GM18868 (cell line): Measurements from ENCODE around the gene NFIC.

Source experiments
- ATAC-seq: cut with Tn5 transposase; IDR thresholded peaks from one replicate; pipeline ENCODE4 v1.9.1; 2021; ENCODE audit warnings: mild to moderate bottlenecking, moderate library complexity; ENCODE audit not compliant: unreplicated experiment

NFIC gene

GRCh38 chr19:3464587-3465235 is 98.3 kb downstream of the NFIC start:
- ATAC-seq, result no peak

GRCh38 chr19:3465552-3465951 is 99.2 kb downstream of the NFIC start:
- ATAC-seq, result no peak

DNA sequence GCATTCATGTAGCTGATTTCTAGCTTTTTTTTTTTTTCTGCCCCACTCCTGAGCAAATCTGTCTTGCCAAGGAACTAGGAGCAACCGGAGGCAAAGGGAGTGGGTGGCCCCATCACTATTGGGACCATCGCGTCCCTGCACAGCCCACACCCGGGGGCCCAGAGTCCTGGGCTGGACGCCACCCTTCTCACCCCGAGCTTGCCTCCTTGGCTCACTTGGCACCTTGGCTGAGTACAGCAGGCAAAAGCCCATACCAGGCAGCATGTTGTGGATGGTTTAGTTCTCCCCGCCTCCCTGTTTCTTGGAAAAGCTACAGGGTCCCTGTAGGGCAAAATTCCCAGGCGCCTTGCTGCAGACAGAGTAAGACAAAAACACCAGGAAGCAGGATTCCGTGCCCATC is 100.3 kb downstream of the NFIC start:
- ATAC-seq, result no peak

DNA sequence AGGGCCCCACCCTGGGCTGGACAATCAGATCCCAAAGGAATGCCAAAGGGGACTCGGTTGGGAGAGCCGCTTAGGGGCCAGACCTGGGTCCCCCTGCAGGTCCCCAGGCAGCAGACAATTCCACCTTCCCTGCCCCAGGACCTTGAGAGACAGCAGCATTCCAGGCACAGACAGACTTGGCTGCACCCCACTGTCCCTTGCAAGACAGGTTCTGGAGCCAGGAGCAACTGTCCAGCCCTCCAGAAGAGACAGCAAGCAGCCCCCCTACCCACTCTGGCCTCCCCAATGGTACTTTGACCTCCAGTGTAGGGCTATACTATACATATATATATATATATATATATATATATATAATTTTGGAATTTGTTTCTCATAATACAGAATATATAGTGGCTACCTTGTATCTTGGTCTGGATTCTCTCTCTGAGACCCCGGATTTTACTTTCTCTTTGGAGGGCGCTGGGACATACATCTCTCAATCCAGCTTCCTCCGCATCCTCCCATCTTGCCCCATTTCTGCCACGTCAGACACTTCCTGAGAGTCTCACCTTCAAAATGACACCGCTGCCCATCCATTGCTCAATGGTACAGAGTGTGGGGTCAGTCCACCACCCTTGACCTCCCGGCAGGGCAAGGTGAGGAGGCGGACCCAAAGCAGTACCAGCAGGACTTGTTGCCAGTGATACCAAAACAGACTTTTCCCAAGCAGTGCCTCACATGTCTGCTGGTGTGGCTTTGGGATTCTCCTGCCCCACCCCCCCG is 101.2 kb downstream of the NFIC start:
- ATAC-seq, result no peak

DNA sequence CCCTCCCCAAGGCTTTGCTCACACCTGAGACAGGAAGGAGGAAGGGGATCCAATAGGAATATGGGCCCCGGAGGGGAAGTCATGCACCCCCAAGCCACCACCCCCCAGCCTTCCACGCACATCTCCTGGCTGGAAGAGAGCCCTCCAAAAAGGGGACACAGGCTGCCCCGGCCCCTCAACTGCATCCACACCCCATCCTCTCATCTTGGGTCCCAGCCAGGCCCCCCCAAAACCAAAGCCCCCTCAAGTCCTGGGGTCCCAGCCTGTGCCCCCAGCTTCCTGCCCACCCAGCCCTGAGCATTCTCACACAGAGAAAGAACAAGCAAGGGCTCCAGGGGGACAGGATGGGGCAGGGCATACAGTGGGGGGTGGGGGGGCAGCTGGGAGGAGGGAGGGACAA is 101.8 kb downstream of the NFIC start:
- no peak for ATAC-seq

DNA sequence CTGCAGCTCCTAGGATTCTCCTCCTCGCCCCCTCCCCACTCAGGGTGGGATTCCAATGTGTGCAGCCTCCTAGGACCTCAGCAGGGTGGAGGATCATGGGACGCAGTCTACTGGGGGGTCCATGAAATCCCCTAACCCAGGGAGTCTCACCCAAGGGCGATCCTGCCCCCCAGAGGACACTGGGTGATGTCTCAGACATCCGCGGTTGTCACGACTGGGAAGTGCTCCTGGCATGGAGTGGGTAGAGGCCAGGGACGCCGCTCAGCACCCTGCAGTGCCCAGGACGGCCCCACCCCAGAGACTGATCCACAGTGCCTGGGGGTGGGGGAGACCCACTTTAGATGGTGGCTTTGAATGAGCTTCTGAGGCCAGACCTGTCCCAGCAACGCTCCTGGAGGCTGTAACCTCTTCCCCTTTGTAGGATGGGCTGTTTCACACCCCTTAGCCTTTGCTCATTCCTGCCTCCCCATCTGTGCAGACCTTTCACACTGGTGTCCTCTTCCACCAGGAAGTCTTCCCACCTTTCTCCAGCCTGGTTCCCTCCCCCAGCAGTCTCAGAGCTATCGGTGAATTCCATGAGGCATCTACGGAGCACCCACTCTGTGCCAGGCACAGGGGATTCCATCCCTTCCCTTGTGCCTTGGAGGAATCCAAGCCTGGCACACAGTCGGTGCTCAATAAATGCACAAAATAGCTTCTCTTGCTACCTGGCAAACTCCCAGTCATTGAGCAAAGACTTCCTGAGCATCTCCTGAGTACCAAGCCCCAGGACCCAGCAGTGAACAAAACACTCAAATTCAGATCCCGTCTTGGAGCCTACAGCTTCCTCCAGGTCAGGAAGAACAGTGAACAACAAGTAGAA is 103.5 kb downstream of the NFIC start:
- ATAC-seq, result no peak

DNA sequence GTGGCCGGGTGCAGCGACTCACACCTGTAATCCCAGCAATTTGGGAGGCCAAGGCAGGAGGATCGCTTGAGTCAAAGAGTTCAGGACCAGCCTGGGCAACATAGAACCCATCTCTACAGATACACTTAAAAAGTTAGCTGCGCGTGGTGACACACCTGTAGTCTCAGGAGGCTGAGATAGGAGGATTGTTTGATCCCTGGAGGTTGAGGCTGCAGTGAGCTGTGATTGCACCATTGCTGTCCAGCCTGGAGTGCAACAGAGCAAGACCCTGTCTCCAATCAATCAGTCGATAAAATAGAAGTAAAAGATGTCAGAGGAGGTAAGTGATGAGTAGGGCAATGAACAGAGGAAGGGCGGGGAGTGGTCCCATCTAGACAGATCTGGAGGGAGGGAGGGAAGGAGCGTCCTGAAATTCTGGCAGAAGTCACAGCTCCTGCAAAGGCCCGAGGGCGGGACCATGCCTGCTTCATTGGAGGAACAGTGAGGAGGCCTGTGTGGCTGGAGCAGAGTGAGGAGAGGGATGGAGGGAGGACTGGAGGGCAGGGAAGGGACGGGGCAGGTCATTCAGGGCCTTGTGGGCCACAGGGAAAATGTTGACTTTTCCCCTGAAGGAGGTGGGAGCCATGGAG is 104.2 kb downstream of the NFIC start:
- no peak for ATAC-seq

DNA sequence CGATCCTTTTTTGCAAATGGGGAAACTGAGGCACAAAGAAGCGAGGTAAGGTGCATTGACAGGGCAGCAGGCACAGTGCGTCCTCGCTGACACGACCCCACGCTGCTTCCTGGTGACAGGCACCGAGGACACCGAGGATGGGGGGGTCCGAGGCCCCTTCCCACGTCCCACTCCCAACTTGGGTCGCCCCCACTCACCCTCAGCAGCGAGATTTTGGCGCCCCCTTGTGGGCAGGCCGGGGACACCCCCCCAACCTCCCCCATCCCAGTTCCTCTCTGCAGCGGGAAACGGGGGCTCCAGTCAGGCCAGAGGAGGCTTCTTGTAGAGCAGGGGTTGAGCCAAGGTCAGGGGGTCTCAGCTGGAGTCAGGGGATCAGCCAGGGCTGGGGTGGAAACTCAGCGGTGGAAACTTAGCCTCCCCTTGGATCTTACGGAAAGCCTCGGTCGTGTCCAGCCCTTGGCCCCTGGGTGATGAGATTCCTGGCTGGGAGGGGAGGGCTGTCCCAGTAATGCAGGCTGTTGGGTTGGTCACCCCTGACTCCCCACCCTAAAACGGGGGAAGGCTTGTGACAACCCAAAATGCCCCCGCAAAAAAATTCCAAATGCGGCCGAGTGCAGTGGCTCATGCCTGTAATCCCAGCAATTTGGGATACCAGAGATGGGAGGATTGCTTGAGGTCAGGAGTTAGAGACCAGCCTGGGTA is 105.7 kb downstream of the NFIC start:
- ATAC-seq, result no peak

GRCh38 chr19:3474010-3474409 is 107.6 kb downstream of the NFIC start:
- ATAC-seq, result no peak

DNA sequence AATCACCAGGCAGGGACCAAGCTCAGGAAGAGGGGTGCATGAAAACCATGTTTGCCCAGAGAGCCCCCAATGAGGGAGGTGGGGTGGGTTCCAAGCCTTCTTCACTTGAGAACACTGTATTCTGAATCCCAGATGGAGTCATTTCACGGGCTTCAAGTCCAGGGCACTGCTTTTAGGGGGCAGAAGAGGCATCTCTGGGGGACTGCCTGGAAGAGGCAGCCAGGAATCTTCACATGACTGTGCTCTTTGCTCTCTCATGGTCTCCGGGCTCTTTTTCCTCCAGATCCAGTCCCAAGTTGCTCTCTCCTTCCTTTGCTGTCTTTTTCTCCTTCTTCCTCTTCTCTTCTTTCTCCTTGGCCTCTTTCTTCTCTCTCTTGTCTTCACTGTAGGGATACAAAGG is 108.2 kb downstream of the NFIC start:
- no peak for ATAC-seq

GRCh38 chr19:3475449-3475848 is 109.1 kb downstream of the NFIC start:
- no peak for ATAC-seq

DNA sequence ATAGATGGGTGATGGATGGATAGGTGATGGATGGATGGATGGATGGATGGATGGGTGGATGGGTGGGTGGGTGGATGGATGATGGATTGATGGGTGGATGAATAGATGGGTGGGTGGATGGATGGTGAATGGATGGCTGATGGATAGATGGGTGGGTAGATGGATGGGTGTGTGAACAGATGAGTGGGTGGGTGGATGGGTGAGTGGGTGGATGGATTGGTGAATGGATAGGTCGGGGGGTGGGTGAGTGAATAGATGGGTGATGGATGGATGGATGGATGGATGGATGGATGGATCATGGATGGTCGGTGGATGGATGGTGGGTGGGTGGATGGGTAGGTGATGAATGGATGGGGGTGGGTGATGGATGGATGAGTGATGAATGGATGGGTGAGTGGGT is 110.4 kb downstream of the NFIC start:
- ATAC-seq, result no peak

GRCh38 chr19:3477506-3477905 is 111.1 kb downstream of the NFIC start:
- no peak for ATAC-seq

DNA sequence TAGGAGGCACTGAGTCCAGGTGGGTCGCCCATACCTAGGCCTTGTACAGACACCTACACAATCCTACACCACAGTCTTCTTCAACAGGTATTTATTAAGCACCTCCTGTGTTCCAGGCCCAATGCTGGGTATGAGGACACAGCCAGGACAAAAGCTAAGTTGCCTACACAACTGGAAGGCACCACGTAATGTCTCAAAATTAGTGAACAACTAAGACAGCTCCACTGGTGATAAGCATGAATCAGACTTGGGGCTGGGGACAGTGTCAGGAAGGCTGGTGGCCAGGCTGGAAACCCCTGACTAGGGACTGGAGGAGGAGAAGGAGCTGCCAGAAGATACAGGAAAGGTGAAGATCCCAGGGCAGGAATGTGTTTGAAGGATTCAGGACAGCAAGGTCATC is 111.6 kb downstream of the NFIC start:
- no peak for ATAC-seq

- no peak for ATAC-seq
These were observed 112.2 kb downstream of the NFIC start for GRCh38 chr19:3478409-3479176.

GRCh38 chr19:3479177-3479833 is 112.9 kb downstream of the NFIC start:
- no peak for ATAC-seq

- ATAC-seq, result no peak
These were observed 113.4 kb downstream of the NFIC start for GRCh38 chr19:3479834-3480215.

- ATAC-seq, result no peak
These were observed 114.2 kb downstream of the NFIC start, which contains the start of gene SMIM24 for GRCh38 chr19:3480383-3481091. Gene SMIM24, minus strand, starts transcription at chr19:3480525. Its CDS starts 62 bp downstream, at chr19:3480463.
